Measurements from ENCODE around the gene WDR70.
A peak's percentile ranks its signal among the peaks of the same experiment; 100 is the strongest.
"Not testable (repeated sequence)": the region's sequence is repeated elsewhere in the genome, so short reads cannot be mapped to it uniquely, and the experiment has no call there.

Gene WDR70

GRCh38 chr5:37654566-37654965 lies 275.4 kb downstream of the WDR70 start:
- not testable (repeated sequence) for DNase-seq

DNA sequence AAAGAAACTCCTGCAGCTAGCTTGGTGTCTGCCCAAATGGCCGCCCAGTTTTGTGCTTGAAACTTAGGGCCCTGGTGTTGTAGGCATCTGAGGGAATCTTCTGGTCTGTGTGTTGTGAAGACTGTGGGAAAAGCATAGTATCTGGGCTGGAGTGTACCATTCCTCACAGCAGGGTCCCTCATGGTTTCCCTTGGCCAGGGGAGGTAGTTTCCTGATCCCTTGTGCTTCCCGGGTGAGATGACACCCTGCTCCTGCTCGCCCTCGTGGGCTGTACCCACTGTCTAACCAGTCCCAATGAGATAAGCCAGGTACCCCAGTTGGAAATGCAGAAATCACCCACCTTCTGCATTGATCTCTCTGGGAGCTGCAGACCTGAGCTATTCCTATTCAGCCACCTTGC lies 277.9 kb downstream of the WDR70 start:
- DNase-seq, result no peak

- DNase-seq, result no peak
Observed at GRCh38 chr5:37658440-37658839, 279.3 kb downstream of the WDR70 start.

- DNase-seq, result no peak
Observed at GRCh38 chr5:37660319-37660718, 281.2 kb downstream of the WDR70 start.

DNA sequence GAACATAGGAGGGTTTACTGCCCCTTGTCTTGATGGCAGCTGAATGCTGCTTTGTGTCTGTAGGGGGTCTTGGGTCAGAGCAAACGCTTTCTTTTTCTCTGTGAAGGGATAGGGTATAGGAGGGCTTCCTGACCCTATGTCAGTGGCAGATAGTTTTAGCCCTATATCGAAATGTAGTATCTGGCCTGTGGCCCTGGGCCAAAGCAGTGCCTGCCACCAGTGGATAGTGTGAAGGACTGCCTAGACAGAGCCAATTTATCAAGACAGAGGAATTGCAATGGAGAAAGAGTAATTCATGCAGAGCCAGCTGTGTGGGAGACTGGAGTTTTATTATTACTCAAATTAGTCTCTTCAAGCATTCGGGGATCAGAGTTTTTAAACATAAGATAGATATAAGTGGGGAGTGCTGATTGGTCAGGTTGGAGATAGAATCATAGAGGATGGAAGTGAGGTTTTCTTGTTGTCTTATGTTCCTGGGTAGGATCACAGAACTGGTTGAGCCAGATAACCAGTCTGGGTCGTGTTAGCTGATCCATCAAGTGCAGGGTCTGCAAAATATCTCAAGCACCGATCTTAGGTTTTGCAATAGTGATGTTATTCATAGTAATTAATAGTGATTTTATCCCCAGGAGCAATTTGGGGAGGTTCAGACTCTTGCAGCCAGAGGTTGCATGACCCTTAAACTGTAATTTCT lies 282.3 kb downstream of the WDR70 start:
- DNase-seq, result no peak

DNA sequence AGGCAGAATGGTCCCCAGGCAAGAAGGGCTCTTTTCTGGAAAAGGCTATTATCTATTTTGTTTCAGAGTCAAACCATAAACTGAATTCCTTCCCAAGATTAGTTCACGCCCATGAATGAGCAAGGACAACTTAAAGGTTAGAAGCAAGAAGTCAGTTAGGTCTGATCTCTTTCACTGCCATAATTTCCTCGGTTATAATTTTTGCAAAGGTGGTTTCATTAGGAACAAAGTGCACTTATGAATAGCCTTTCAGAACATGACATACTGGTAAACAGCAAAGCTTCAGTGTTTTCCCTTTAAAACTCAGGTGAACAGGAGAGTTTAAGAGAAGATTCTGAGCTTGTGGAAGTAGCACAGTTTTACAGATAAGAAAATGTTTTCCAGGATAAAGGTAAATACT lies 282.8 kb downstream of the WDR70 start:
- DNase-seq, result no peak

GRCh38 chr5:37662362-37662761 lies 283.2 kb downstream of the WDR70 start:
- DNase-seq, result no peak

DNA sequence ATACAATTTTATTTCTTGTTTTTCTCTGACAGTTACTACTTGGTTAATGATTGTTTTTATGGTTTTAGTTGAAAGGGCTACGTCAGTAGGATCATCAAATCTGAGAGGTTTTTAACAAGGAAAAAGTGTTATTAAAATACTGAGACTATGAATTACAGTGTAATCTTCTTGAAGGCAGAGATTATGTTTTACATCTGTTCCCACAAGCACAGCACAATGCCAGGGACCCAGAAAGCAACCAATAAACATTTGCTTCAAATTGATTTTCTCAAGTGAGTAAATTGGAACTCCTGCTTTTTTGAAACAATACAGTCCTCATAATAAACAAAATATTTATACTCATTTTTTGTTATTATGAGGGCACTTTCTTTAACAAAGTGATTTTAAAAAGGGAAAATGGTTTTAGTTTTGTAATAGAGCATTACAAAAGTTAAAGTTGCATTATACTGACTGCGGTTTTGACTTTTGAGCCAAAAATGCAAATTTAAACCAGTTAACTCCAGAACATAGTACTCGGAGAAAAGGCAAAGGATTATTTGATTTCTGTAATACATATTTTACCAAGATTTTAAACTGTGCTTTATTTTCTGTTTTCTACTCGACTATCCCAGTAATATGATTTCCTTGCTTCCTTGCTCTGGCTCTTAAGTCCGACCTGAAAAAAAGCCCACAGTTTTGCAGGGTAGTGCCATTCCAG lies 283.8 kb downstream of the WDR70 start:
- no peak for DNase-seq

DNA sequence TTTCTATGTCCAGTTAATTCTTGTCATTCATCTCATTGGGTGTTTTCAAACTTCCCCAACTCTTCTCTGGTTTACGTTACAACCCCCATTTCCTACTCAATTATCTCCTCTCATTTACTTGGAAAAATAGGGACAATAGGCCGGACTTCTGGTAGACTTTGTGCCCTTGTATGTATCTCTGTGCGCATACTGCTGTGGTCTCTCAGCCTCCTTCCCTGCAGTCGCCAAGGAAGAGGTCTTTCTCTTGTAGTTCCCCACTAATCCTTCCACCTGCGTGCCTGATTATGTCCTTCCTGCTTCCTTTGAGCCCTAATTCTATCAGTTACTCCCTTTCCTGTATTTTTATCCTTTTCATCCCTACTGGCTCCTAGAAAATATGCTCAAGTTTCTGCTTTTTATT lies 284.4 kb downstream of the WDR70 start:
- DNase-seq, result no peak

- no peak for DNase-seq
Observed at GRCh38 chr5:37664551-37664950, 285.4 kb downstream of the WDR70 start.

GRCh38 chr5:37665272-37665671 lies 286.2 kb downstream of the WDR70 start:
- DNase-seq, result no peak

GRCh38 chr5:37665889-37666288 lies 286.8 kb downstream of the WDR70 start:
- peak; percentile 23 for DNase-seq

DNA sequence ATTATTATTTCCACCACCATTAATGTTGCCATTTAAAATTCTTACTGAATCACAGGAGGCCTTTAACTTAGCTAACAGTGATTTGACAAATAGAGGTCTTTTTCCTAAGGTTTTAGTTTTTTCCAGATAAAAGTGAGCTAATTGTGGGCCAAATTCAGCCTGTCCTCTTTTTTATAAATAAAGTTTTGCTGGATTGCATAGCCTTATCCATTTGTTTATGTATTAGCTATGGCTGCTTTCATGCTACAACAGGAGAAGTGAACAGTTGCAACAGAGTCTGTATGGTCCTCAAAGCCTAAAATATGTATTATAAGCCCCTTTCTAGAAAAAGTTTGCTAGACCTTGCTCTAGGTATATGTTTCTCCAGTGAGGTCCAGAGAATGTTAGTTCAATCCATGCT lies 288.3 kb downstream of the WDR70 start:
- no peak for DNase-seq

GRCh38 chr5:37667846-37668245 lies 288.7 kb downstream of the WDR70 start:
- DNase-seq, result no peak

GRCh38 chr5:37668524-37669047 lies 289.5 kb downstream of the WDR70 start:
- no peak for DNase-seq

DNA sequence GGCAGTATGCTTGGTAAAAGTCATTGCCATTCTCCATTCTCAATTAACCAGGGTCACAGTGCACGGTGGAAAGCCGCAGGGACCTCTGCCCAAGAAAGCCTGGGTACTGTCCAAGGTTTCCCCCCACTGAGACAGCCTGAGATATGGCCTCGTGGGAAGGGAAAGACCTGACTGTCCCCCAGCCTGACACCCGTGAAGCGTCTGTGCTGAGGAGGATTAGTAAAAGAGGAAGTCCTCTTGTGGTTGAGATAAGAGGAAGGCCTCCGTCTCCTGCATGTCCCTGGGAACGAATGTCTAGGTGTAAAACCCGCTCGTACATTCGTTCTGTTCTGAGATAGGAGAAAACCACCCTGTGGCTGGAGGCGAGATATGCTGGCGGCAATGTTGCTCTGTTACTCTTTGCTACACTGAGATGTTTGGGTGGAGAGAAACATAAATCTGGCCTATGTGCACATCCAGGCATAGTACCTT lies 293.0 kb downstream of the WDR70 start:
- DNase-seq, result not testable (repeated sequence)

DNA sequence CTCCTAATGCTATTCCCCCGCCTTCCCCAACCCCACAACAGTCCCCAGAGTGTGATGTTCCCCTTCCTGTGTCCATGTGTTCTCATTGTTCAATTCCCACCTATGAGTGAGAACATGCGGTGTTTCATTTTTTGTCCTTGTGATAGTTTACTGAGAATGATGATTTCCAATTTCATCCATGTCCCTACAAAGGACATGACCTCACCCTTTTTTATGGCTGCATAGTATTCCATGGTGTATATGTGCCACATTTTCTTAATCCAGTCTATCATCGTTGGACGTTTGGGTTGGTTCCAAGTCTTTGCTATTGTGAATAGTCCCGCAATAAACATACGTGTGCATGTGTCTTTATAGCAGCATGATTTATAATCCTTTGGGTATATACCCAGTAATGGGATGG lies 295.2 kb downstream of the WDR70 start:
- DNase-seq, result not testable (repeated sequence)

- not testable (repeated sequence) for DNase-seq
Observed at GRCh38 chr5:37679326-37679725, 300.2 kb downstream of the WDR70 start.

GRCh38 chr5:37679903-37680302 lies 300.8 kb downstream of the WDR70 start:
- DNase-seq, result not testable (repeated sequence)

- DNase-seq, result no peak
Observed at GRCh38 chr5:37683072-37683471, 304.0 kb downstream of the WDR70 start.

GRCh38 chr5:37685211-37685610 lies 306.1 kb downstream of the WDR70 start:
- no peak for DNase-seq

DNA sequence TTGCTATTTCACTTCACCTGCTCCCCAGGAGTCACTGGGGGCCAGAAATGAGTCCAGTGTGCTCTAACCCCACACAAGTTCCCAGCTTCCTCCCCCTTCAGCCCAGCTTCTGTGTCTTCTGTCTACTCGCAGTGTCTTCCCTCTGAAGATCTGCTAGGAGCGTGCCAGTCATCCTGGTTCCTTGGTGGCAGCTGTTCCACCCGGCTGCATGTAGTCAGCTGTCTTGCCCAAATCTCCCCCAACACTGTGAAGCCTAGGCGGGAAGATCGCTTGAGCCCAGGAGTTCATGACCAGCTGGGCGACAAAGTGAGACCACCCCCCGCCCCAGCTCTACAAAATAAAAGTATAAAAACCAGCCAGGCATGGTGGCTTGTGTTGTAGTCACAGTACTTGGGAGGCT lies 306.7 kb downstream of the WDR70 start:
- no peak for DNase-seq

- DNase-seq, result not testable (repeated sequence)
Observed at GRCh38 chr5:37688925-37689324, 309.8 kb downstream of the WDR70 start.

DNA sequence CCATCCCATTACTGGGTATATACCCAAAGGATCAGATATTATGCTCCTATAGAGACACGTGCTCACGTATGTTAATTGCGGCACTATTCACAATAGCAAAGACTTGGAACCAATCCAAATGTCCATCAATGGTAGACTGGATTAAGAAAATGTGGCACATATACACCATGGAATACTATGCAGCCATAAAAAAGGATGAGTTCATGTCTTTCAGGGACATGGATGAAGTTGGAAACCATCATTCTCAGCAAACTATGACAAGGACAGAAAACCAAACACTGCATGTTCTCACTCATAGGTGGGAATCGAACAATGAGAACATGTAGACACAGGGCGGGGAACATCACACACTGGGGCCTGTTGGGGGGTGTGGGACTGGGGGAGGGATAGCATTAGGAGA lies 315.2 kb downstream of the WDR70 start:
- not testable (repeated sequence) for DNase-seq
